ENCODE measurements around the gene RPS25.
A peak's percentile ranks its signal among the peaks of the same experiment; 100 is the strongest.
"Not testable (repeated sequence)": the region's sequence is repeated elsewhere in the genome, so short reads cannot be mapped to it uniquely, and the experiment has no call there.

The RPS25 gene

GRCh38 chr11:119018074-119018938, at the start of gene RPS25, which contains the start of gene TRAPPC4:
RPS25 (minus strand) TSS chr11:119018343; CDS start chr11:119018284, 59 bp downstream.
TRAPPC4 (plus strand) TSS chr11:119018766; CDS start chr11:119018796, 30 bp downstream.
- peak; percentile 97 for DNase-seq

GRCh38 chr11:119067371-119068222, 49.5 kb upstream of the RPS25 start, which contains the start of gene VPS11:
VPS11 (plus strand) TSS chr11:119067818; CDS start chr11:119067824, 6 bp downstream.
- DNase-seq, result peak; percentile 96

- no peak for DNase-seq
Observed at GRCh38 chr11:119065369-119065768, 47.2 kb upstream of the RPS25 start.

GRCh38 chr11:119062779-119063178, 44.6 kb upstream of the RPS25 start:
- DNase-seq, result peak; percentile 49

GRCh38 chr11:119061256-119061655, 43.1 kb upstream of the RPS25 start:
- DNase-seq, result no peak

- DNase-seq, result not testable (repeated sequence)
Observed at GRCh38 chr11:119059128-119059527, 41.0 kb upstream of the RPS25 start.

- DNase-seq, result peak; percentile 94
Observed at GRCh38 chr11:119057000-119057769, 39.0 kb upstream of the RPS25 start, which contains the start of gene HYOU1. HYOU1 (minus strand) TSS chr11:119057205; CDS start chr11:119056160, 1,045 bp downstream.

- DNase-seq, result no peak
Observed at GRCh38 chr11:119056421-119056999, 38.4 kb upstream of the RPS25 start.

GRCh38 chr11:119055901-119056300, 37.8 kb upstream of the RPS25 start:
- peak; percentile 32 for DNase-seq

GRCh38 chr11:119054418-119054817, 36.3 kb upstream of the RPS25 start:
- DNase-seq, result no peak

GRCh38 chr11:119052163-119052814, 34.1 kb upstream of the RPS25 start:
- DNase-seq, result no peak

GRCh38 chr11:119051440-119052162, 33.5 kb upstream of the RPS25 start:
- no peak for DNase-seq

GRCh38 chr11:119049081-119049480, 30.9 kb upstream of the RPS25 start:
- DNase-seq, result no peak

GRCh38 chr11:119048644-119049043, 30.5 kb upstream of the RPS25 start:
- no peak for DNase-seq

- no peak for DNase-seq
Observed at GRCh38 chr11:119047205-119047604, 29.1 kb upstream of the RPS25 start.

GRCh38 chr11:119046489-119046888, 28.3 kb upstream of the RPS25 start:
- no peak for DNase-seq

GRCh38 chr11:119044708-119045107, 26.6 kb upstream of the RPS25 start:
- no peak for DNase-seq

- DNase-seq, result no peak
Observed at GRCh38 chr11:119042927-119043326, 24.8 kb upstream of the RPS25 start.

GRCh38 chr11:119041821-119042514, 23.8 kb upstream of the RPS25 start:
- peak; percentile 37 for DNase-seq

- not testable (repeated sequence) for DNase-seq
Observed at GRCh38 chr11:119039471-119039870, 21.3 kb upstream of the RPS25 start.
